Germinal center (tissue), 1 donor: ENCODE data around the gene RLN3.
"Not testable (repeated sequence)": the region's sequence is repeated elsewhere in the genome, so short reads cannot be mapped to it uniquely, and the experiment has no call there.

ENCODE experiments used
- DNase-seq: peaks from one replicate; pipeline ENCODE4 v3.0.0; 2012; ENCODE audit warnings: mixed read lengths, low spot score

Gene RLN3

DNA sequence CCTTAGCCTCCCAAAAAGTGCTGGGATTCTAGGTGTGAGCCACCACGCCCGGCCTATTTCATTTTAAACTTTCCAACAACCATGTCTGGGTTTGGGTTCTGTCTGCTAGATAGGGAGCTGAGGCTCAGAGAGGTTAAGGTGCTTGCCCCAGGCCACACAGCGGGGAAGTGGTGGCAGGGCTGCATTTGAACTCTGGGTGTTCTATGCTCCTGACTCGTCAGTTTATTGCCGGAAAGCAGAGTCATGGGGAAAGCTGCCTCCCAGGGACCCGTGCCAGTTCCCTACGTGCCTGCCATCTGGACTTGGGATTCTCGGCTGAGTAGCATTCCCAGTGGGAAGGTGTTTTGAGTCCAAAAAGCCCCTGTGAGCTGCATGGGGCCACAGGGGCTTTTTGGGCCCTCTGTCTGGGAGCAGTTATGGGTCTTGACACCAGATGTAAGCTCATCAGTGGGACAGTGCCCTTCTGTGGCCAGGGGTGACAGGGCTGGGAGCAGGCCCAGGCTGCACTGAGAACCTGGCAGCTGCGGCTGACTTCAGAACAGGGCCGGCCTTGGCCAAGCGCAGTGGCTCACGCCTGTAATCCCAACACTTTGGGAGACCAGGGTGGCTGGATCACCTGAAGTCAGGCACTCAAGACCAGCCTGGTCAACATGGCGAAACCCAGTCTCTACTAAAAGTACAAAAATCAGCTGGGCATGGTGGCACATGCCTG lies 32.8 kb upstream of the RLN3 start:
- no peak for DNase-seq

DNA sequence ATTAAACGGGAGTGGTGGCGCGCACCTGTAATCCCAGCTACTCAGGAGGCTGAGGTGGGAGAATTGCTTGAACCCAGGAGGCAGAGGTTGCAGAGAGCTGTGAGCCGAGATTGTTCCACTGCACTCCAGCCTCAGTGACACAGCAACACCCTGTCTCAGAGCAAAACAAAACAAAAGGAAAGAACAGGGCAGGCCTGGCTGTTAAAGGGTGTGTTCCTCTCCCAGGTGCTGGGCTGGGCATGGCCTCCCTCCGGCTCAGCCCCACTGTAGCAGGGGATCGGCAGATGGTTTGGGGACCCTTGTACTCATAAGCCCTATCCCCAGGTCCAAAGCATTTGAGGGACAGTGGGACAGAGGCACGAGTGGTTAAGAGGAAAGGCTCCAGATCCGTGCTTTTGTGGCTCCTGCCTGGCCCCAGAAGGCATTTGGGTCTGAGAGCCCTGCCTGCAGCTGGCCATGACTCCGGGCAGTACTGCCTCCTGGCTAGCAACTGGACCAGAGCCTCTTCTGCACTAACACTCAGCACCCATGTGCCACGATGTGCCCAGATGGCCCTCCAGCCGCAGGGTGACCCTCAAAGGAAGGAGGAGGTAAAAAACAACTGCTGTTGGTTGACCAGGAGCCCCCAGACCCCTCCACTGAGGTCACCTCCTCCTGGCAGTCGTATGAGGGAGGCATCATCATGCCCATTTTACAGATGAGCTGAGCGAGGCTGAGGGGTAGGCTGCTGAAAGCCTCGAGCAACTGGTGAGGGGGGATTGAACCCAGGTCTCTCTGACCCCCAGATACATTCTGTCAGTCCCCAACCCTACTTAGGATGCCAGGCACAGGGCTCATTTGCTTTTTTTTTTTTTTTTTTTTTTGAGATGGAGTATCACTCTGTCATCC lies 31.8 kb upstream of the RLN3 start:
- DNase-seq: no peak

DNA sequence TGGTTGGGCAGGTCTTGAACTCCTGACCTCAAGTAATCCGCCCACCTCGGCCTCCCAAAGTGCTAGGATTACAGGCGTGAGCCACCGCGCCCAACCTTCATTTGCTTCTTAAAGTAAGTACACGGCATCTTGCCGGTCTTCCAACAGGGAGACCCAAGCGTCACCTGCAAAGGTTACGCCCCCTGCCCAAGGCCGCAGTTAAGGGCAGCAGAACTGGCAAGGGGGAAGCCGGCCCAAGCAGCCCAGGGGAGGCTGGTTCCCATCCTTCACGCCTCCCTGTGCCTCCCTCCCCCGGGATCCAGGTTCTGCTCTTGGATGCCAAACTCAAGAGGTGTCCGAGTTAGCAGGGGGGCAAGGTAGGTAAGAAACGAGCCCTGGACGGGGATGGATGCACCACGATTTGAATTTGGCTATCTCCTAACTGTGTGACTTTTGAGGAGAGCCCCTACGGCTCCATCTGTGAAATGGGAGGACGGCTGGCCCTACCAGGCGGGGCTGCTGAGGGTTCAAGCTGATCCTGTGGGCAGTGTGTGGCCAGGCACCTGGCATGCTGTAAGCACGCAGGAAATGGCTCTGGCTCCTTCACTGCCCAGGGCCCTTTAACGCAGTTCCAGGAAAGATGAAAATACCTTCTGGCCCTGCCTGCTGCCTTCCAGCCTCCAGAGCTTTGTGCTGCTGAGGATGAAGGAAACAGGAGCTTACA lies 30.9 kb upstream of the RLN3 start:
- DNase-seq: no peak

DNA sequence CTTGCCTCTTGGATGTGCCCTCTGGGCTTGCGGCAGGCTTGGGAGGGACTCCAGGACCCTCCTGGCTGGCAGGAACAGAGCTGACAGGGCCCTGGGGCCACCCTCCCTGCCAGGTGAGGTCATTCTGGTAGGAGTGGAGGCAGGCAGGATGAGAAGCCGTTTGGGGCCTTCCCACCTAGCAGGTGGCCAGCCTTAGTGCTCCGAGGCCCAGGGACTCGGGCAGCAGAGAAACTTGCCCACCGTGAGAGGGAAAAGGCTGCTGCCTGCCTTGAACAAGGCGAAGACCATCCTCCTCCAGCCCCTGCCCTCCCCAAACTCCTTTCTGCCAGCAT lies 30.4 kb upstream of the RLN3 start:
- DNase-seq: peak; percentile 1

DNA sequence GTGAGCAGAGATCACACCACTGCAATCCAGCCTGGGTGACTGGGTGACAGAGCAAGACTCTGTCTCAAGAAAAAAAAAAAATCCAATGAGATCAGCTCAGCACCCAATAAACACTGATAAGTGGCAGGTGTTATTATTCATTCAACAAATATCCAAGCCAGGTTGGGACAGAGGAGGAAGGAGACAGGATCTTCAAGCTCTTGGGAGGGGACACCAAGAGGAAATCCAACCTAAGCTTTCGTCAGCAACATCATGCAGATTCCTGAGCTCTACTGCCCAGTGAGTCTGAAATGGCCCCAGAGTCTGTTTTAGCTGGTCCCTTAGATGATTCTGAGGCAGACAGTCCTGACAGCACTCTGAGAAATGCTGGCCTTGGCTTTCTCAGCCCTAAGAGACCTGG lies 29.5 kb upstream of the RLN3 start:
- DNase-seq: no peak

DNA sequence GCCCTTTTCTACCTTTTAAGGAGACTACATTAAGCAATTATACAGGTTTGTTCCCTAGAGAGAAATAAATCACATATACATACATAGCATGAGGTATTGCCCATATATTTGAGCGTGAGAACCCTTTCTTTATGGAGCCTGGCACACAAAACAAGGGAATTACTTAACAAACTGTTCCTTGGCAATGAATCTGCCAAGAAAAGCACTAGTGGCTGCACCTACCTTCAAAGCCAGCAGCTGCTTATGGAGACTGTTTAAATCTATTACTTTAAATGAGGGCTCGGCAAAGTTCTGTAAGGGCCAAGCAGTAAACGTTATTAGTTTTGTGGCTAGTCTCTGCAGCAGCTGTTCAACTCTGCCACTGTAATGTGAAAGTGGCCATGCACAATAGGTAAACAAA lies 28.9 kb upstream of the RLN3 start:
- DNase-seq: no peak

DNA sequence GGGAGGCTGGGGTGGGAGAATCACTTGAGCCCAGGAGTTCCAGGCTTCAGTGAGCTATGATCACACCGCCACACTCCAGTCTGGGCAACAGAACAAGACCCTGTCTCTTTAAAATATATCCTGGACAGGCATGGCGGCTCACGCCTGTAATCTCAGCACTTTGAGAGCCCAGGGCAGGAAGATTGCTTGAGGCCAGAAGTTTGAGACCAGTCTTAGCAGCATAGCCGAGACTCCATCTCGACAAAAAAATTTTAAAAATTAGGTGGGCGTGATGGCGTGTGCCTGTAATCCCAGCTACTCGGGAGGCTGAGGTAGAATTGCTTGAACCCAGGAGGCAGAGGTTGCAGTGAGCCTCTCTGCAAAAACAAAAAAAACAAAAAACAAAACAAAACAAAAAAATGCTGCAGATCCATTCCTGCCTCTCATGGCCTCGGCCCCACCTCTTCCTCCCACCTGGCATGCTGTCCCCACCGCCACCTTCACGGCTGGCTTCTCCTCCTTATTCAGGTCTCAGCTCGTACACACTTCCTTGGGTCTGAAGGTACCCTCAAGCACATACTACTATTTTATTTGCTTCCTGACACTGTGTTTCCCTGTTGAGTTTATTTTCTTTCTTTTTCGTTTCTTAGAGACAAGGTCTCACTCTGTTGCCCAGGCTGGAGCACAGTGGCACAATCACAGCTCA lies 27.1 kb upstream of the RLN3 start:
- DNase-seq: no peak

DNA sequence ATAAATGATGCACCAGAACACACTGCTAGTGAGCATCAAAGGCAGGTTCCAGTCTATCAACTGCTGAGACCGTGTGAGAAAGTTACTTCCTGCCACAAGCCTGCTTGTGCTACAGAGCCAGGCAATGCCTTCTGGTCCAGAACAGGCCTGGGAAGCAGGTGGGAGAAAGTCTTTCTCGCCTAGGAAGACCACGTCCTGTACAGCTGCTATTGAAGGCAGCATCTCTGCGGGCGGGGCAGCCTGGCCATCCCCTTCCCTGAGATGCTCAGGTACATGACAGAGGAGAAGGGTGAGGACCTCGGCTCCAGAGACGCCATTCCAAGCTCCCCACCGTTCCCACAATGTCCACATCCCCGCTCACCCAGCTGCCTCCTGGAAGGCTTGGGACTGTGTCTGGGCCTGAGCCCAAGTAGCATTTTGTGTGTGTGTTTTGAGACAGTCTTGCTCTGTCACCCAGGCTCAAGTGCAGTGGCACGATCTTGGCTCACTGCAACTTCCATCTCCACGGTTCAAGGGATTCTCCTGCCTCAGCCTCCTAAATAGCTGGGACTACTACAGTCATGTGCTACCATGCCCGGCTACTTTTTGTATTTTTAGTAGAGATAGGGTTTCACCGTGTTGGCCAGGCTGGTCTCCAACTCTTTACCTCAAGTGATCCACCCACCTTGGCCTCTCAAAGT lies 25.2 kb upstream of the RLN3 start:
- no peak for DNase-seq

DNA sequence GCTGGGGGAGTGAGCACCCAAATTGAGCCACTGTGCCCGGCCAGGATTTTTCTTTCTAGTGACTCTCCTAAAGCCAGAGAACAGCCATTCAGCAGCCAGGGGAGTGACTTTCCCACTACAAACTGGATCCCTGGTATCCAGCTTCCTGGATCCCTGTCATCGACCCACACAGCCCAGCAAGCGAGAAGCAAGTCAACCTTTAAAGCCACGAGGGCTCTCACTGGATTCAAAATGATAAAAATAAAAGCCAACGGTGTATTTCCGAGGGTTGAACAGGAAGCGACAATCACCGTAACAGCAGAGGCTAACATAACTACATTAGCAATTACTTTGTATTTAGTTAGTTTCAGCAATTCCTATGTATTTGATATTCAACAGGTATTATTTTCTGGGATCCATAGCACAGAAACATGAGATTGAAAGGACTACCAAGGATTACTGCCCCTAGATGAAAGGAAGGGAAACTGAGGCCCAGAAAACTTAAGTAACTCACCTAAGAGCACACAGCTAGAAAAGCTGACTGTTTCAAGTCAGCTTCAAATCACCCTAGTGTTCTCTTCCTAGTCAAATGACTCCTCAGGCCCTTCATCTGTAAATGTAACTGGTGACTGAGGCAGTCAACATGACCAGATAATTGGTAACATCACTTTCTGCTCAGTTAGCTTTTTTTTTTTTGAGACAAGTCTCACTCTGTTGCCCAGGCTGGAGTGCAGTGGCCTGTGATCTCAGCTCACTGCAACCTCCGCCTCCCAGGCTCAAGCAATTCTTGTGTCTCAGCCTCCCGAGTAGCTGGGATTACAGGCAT lies 24.5 kb upstream of the RLN3 start:
- no peak for DNase-seq

DNA sequence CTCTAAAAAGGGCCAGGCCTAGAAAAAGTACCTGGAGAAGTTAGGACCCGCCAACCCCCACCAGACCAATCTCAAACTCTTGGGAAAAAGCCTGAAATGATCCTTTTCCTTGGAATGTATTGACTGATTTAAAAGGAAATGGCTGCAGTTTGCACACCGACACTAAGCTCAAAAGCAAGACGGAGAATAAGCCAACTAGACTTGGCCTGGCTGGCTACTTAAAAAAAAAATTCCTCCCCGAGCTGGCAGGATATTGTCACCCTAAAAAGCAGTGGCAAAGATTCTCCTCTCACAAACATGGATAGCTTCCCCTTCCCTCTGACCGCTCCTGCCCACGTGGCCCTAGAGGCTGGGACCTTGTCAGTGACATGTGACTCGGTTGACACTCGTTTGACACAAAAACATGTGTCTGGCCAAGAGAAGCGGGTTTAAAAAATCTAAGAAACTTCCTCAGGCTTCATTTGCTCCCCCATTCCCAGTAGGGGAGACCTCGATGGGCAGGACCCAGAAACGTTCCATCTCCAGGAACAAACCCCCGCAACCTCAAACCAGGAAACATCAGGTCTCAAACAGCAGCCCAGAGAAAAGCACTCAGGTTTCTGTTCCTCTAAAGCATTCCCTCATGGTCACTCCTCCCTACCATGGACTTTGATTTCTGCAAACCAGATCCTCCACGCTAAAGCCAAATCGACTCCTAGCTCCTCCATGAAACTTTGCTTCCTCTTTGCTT lies 23.2 kb upstream of the RLN3 start:
- DNase-seq: no peak

DNA sequence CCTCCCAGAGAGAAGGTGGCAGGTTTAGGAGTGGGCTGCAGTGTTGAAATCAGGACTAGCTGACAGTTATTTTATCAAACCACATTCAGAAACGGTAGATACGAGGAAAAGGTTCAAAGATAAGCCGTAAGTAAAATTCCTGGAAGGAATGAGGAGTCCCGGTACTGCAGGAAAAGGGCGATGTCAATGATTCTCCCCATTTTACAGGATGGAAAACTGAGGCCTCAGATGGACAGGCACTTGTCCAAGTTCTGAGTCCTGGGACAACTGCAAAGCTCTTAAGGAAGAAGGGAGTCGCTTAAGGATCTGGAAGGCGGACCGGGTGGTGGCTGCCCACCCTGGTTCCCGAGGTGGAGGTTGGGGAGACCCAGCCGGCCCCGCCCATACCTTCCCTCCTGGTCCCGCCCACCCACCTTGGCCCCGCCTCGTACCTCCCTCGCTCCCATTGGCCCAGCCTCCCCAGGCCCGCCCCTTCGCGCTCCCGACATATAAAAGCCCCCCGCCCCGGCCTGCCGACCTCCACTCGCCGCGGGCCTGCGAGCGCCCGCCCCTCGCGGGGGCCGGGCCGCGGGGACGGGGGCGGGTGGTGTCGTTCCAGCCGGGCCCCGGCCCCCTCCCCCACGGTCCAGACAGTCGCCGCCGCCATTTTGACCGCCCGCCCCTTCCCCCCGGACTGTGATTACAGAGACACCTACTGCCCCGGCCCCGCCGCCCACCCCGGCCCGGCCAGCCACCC lies 22.4 kb upstream of the RLN3 start:
- DNase-seq: peak; percentile 89

DNA sequence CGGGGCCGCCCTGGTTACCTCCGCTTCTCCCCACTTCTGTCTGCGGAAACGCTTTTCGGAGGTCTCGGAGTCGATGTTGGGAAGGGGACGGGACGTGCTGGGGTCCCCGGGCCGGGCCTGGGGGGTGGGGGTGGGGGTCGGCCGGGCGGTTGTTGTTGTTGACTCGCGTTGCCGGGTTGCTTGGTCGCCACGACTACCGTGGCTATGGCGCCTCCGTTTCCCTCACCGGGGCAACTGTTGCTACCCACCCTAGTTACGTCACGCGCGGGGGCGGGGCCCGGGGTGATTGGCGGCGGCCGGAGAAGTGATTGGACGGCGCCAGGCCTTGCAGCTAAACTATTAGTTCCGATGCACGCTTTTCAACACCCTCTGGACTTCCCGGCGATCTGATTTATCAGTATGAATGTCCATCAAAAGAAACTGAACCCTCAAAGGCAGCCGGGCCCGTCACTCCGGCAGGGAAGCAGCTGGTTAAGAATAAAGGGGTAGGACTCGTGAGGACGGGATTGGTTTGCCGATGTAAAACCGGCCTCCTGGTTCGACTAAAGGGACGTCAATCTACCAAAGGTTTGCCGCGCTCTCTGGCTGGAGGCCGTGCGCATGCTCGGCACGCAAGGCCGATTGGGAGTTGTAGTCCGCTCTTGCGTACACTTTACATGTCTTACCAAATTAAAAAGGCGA lies 21.7 kb upstream of the RLN3 start, which contains the start of gene RFX1:
RFX1 (minus strand) TSS at position 236 of the 681 bp plus-strand sequence. CDS start 12,477 bp downstream, outside the sequence.
- DNase-seq: peak; percentile 93

DNA sequence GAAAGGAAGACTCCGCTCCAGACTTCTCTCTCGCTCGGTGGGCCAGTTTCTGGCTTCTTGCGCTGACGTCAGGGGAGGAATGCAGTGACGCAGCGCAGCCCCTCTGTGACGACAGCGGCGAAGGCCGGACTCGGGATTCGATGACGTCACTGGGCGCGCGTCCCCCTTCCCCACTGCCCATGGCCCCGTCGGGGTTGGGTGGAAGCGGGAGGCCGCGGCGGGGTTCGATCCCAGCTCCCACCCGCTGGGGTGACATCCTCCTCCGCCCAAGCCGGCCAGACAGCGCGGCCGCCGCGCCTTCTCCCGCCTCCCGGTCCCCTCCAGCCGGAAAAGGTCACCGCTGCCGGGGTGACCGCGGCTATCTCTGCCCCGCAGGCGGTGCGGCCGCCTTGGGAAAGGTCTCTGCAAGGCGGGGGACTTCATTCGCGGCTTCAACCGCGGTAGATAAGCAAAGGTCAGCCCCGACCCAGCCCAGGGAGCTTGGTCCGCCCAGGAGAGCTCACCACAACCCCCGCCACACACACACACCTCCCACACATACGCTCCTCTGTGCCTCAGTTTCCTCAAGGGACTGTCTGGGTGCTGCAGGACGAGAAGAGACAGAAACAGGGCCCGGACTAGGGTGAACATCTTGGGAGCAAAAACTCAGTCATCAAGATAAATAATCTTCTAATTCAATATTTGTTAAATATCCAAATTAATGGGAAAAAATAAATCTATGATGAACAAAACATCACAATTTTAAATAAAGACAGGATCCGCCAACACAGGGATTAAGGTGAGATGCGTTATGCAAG lies 21.0 kb upstream of the RLN3 start:
- no peak for DNase-seq

DNA sequence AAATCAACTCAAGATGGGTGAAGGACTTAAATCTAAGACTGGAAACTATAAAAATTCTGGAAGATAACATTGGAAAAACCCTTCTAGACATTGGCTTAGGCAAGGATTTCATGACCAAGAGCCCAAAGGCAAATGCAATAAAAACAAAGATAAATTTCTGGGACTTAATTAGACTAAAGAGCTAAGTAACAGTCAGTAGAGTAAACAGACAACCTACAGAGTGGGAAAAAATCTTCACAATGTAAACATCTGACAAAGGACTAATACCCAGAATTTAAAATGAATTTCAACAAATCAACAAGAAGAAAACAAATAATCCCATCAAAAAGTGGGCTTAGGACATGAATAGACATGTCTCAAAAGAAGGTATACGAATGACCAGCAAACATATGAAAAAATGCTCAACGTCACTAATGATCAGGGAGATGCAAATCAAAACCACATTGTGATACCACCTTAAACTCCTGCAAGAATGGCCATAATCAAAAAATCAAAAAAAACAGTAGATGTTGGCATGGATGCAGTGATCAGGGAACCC lies 15.5 kb upstream of the RLN3 start:
- no peak for DNase-seq

DNA sequence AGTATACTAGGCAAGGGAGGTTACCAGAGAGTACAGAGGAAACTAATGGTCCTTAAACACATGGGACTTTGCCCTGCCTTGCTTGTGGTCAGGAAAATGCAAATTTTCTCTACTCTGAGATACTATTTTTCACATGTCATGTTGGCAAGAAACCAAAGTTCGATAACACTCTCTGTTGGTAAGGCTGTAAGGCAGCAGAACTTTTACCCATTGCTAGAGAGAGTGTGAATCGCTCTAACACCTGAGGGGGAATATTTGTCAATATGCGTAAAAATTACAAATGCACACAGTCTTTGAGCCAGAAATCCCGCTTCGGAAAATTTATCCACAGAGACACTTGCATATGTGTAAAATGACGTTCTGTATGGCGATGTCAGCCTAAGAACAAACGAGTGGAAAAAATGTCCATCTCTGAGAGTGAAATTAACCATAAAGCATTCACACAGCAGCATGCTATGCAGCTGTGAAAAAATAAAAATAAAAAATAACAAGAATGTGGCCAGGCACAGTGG lies 12.4 kb upstream of the RLN3 start:
- no peak for DNase-seq

DNA sequence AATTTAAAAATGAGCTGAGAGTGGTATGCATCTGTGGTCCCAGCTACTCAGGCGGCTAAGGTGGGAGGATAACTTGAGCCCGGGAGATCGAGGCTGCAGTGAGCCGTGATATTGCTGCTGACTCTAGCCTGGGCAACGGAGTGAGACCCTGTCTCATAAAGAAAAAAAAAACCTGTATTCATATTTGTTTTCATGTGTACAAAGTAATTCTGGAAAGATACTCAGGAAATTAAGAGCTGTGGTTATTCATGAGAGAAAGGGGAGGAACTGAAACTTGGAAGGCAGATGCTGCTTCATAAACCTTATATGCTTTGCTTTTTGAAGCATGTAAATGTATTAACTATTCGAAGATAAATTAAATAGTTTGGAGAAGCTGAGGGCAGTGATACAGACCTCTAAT lies 8.8 kb upstream of the RLN3 start:
- no peak for DNase-seq

DNA sequence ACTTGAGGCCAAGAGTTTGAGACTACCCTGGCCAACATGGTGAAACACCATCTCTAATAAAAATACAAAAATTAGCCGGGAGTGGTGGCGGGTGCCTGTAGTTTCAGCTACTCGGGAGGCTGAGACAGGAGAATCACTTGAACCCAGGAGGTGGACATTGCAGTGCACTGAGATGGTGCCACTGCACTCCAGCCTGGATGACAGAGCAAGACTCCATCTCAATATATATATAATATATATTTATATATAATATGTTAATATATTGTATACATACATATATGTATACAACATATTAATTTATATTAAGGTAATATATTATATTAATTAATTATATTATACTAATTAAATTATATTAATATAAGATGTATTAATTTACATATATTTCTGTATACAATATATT lies 8.2 kb upstream of the RLN3 start:
- DNase-seq: not testable (repeated sequence)

DNA sequence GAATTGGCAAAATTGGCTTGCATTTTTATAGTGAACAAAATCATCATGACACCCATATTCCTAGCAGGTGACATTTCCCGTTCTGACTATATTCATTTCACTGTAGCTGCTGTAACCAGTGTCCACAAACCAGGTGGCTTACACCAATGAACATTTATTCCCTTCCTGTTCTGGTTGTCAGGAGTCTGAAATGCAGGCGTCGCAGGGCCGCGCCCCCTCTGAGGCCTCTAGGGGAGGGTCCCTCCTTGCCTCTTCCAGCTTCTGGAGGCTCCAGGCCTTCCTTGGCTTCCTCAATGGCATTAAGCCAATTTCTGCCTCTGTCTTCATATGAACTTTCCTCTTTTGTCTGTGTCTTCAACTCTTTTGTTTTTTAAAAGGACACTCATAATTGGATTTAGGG lies 6.5 kb upstream of the RLN3 start:
- DNase-seq: no peak
